SU-DHL-6 (cell line): ENCODE data around the gene FAM240A.

Source experiments
- CTCF ChIP-seq: fragments of 200-600 bp; sonication (generic); IDR thresholded peaks from one replicate; pipeline ENCODE4 v1.5.1; 2017; ENCODE audit warnings: antibody characterized with exemption, mild to moderate bottlenecking, low read length, moderate library complexity; ENCODE audit not compliant: insufficient read depth, poor library complexity, severe bottlenecking
- EZH2phosphoT487 ChIP-seq: fragments of 200-600 bp; sonication (generic), shearing (Covaris generic); conservative IDR thresholded peaks from 2 replicates; pipeline ENCODE4 v1.6.1; 2018; ENCODE audit warnings: mild to moderate bottlenecking, antibody characterized with exemption, low read length, moderate library complexity, mixed read lengths

DNA sequence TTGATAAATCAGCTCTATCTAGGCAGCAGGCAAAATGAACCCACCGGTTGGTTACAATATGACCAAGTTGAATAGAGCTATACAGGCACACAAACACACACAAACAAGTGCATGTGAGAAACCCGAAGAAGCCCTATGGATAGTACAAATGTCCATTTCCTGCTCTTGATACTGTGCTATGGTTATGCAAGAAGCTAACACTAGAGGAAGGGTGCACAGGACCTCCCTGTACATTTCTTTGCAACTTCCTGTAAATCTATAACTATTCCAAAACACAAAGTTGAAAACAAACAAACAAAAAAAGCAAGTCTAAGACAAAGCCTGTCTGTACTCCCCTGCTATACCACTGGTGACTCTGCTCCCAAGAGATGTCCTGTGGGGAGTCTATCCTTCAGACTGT lies 8.2 kb upstream of the FAM240A start:
- no peak for TF ChIP-seq CTCF
- TF ChIP-seq EZH2phosphoT487 = no peak
